Liver (tissue), 9 donors: ENCODE results near the gene CREB1. TPM values are rescaled to one million over a fixed set of nuclear protein-coding genes. Genes with fewer than 3 reads are reported as not detected.
A peak's percentile ranks its signal among the peaks of the same experiment; 100 is the strongest.

Experiments
- DNase-seq: peaks from one replicate; pipeline ENCODE4 v3.0.0-alpha.2; 2017; ENCODE audit warnings: low spot score
- H3K27ac ChIP-seq, 2 donors: one replicate each; pipeline ENCODE4 v1.7.0; 2013; ENCODE audit warnings: inconsistent platforms in 2 of 2, low read length in 2 of 2, control low read depth in 1 of 2, low read depth in 1 of 2, mild to moderate bottlenecking in 1 of 2
- H3K27me3 ChIP-seq, 4 donors: one replicate each; pipeline versions ENCODE4 v1.6.1 to v1.7.0; 2013; ENCODE audit warnings: low read length in 3 of 4, inconsistent platforms in 1 of 4, mild to moderate bottlenecking in 1 of 4, moderate library complexity in 1 of 4; ENCODE audit not compliant: control insufficient read depth in 4 of 4, insufficient read depth in 4 of 4
- H3K36me3 ChIP-seq, 4 donors: one replicate each; pipeline versions ENCODE4 v1.6.1 to v1.7.0; 2013; ENCODE audit warnings: low read length in 3 of 4, mild to moderate bottlenecking in 3 of 4, low read depth in 1 of 4, moderate library complexity in 1 of 4; ENCODE audit not compliant: control insufficient read depth in 4 of 4, insufficient read depth in 3 of 4
- H3K4me1 ChIP-seq, 4 donors: one replicate each; pipeline versions ENCODE4 v1.6.1 to v1.7.0; 2013; ENCODE audit warnings: low read length in 3 of 4, mild to moderate bottlenecking in 3 of 4, moderate library complexity in 1 of 4; ENCODE audit not compliant: control insufficient read depth in 4 of 4, insufficient read depth in 4 of 4
- H3K4me3 ChIP-seq, 3 donors: one replicate each; pipeline versions ENCODE4 v1.6.1 to v1.7.0; 2013; ENCODE audit warnings: low read length in 3 of 3, control low read depth in 1 of 3, low read depth in 1 of 3, mild to moderate bottlenecking in 1 of 3
- H3K9ac ChIP-seq, 2 donors: one replicate each; pipeline ENCODE4 v1.7.0; 2013; ENCODE audit warnings: low read length in 2 of 2, mild to moderate bottlenecking in 2 of 2, moderate library complexity in 2 of 2, control low read depth in 1 of 2, low read depth in 1 of 2
- H3K9me3 ChIP-seq, 4 donors: one replicate each; pipeline versions ENCODE4 v1.6.1 to v1.7.0; 2013; ENCODE audit warnings: low read length in 3 of 4; ENCODE audit not compliant: control insufficient read depth in 4 of 4
- ATF3 ChIP-seq: IDR thresholded peaks from 2 replicates; pipeline ENCODE4 v1.6.1; 2016; ENCODE audit warnings: antibody characterized with exemption
- CTCF ChIP-seq: fragments of 150-350 bp; IDR thresholded peaks from 2 replicates; pipeline ENCODE4 v1.5.1; 2017; ENCODE audit warnings: improper control_type of control experiment, low read depth, low read length; ENCODE audit not compliant: missing input control
- EGR1 ChIP-seq, 2 donors: IDR thresholded peaks; 2 replicates each; pipeline ENCODE4 v1.6.1; 2016 to 2018; ENCODE audit warnings: antibody characterized with exemption in 2 of 2, low read depth in 2 of 2
- FOXA1 ChIP-seq: IDR thresholded peaks from 2 replicates; pipeline ENCODE4 v1.6.1; 2016; ENCODE audit warnings: antibody characterized with exemption
- FOXA2 ChIP-seq: IDR thresholded peaks from 2 replicates; pipeline ENCODE4 v1.6.1; 2016; ENCODE audit warnings: antibody characterized with exemption
- GABPA ChIP-seq, 2 donors: IDR thresholded peaks in 1 of 2; conservative IDR thresholded peaks in 1 of 2; 2 replicates each; pipeline ENCODE4 v1.6.1; 2016; ENCODE audit warnings: antibody characterized with exemption in 2 of 2, mild to moderate bottlenecking in 1 of 2, moderate library complexity in 1 of 2
- HNF4A ChIP-seq, 2 donors: conservative IDR thresholded peaks; 2 replicates each; pipeline ENCODE4 v1.6.1; 2016; ENCODE audit warnings: antibody characterized with exemption in 2 of 2, mild to moderate bottlenecking in 2 of 2
- HNF4G ChIP-seq: IDR thresholded peaks from 2 replicates; pipeline ENCODE4 v1.6.1; 2016; ENCODE audit warnings: antibody characterized with exemption
- JUND ChIP-seq, 2 donors: IDR thresholded peaks; 2 replicates each; pipeline ENCODE4 v1.6.1; 2016; ENCODE audit warnings: antibody characterized with exemption in 2 of 2
- NR2F2 ChIP-seq: IDR thresholded peaks from 2 replicates; pipeline ENCODE4 v1.6.1; 2016; ENCODE audit warnings: antibody characterized with exemption
- RAD21 ChIP-seq, 2 donors: IDR thresholded peaks; 2 replicates each; pipeline ENCODE4 v1.6.1; 2016; ENCODE audit warnings: antibody characterized with exemption in 2 of 2, mild to moderate bottlenecking in 2 of 2
- REST ChIP-seq: IDR thresholded peaks from 2 replicates; pipeline ENCODE4 v1.6.1; 2016; ENCODE audit warnings: antibody characterized with exemption, mild to moderate bottlenecking
- RXRA ChIP-seq, 2 donors: IDR thresholded peaks; 2 replicates each; pipeline ENCODE4 v1.6.1; 2017 to 2018; ENCODE audit warnings: antibody characterized with exemption in 2 of 2, mild to moderate bottlenecking in 1 of 2
- TAF1 ChIP-seq: conservative IDR thresholded peaks from 2 replicates; pipeline ENCODE4 v1.6.1; 2016; ENCODE audit warnings: antibody characterized with exemption, mild to moderate bottlenecking
- YY1 ChIP-seq: IDR thresholded peaks from 2 replicates; pipeline ENCODE4 v1.6.1; 2016; ENCODE audit warnings: antibody characterized with exemption, mild to moderate bottlenecking
- ZBTB33 ChIP-seq: IDR thresholded peaks from 2 replicates; pipeline ENCODE4 v1.6.1; 2016; ENCODE audit warnings: antibody characterized with exemption
- WGBS: extraction: QIAGEN DNeasy Blood & Tissue Kit; methylation state at CpG from one replicate; pipeline ENCODE4 v1.1.7; 2013; 5-methylcytosine and 5-hydroxymethylcytosine counted together
- polyA plus RNA-seq, 2 donors: library from polyadenylated mRNA; stranded (reverse) in 1 of 2; unstranded in 1 of 2; fragments of 200-250 nt in 1 of 2; fragments of >200 nt in 1 of 2; fragmentation: Nextera tagmentation in 1 of 2; extraction: Ambion mirVana in 1 of 2; gene quantifications; one replicate each; pipeline versions ENCODE4 v1.2.1 to v1.2.3, GENCODE V29; 2013 to 2015
- total RNA-seq, 2 donors: library from RNA; depleted of rRNA; stranded (reverse); fragments of >200 nt; gene quantifications; one replicate each; pipeline ENCODE4 v1.2.3, GENCODE V29; 2014
- donor health status: healthy.
- donor health status: healthy.
- donor health status: healthy.
- donor health status: healthy.
- donor health status: healthy.

Gene CREB1
- total and polyA plus RNA-seq, 4 donors = 4.4 to 24.4 (median 14.5) TPM

GRCh38 chr2:207561386-207562080, 31.8 kb downstream of the CREB1 start:
- H3K27ac ChIP-seq = no peak overlapping the region
- TF ChIP-seq CTCF = no peak
- TF ChIP-seq FOXA1 = no peak
- TF ChIP-seq GABPA (IDR thresholded peaks at IDR 0.05 in 1 of 2, conservative IDR thresholded peaks at IDR 0.05 in 1 of 2) = no peak
- no peak for TF ChIP-seq FOXA2
- TF ChIP-seq NR2F2 = no peak
- TF ChIP-seq HNF4G = no peak
- TF ChIP-seq ZBTB33 = peak; percentile 18
- 84% methylated on average over 6 of the region's 6 CpGs for WGBS
- no peaks in the 10 kb centered on the region for H3K27me3 ChIP-seq
- H3K9ac ChIP-seq = no peak overlapping the region
- H3K4me1 ChIP-seq = no peaks in the 10 kb centered on the region
- DNase-seq = no peak
- H3K9me3 ChIP-seq = no peaks in the 10 kb centered on the region
- H3K4me3 ChIP-seq = no peak overlapping the region
- H3K36me3 ChIP-seq = peaks cover 1 to 32% (median 10%) of the 10 kb centered on the region in 4 donors

GRCh38 chr2:207565736-207566500, 36.2 kb downstream of the CREB1 start:
- Histone ChIP-seq H3K36me3 (peaks cover 0 to 41% (median 11%) of the 10 kb centered on the region in 4 donors), H3K27ac (no peak overlapping the region), H3K9me3 (no peaks in the 10 kb centered on the region), H3K4me3 (no peak overlapping the region), H3K27me3 (no peaks in the 10 kb centered on the region), H3K9ac (no peak overlapping the region), H3K4me1 (no peaks in the 10 kb centered on the region)
- DNase-seq = no peak
- TF ChIP-seq JUND (IDR thresholded peaks at IDR 0.05) (no peak), RAD21 (IDR thresholded peaks at IDR 0.05) (no peak), FOXA2 (no peak), EGR1 (IDR thresholded peaks at IDR 0.05; ENCODE audit: low read depth in 2 of 2) (no peak), ATF3 (no peak)
- 87% methylated on average over 7 of the region's 7 CpGs for WGBS

- no peaks in the 10 kb centered on the region for H3K27me3 ChIP-seq
- H3K4me3 ChIP-seq = no peak overlapping the region
- H3K36me3 ChIP-seq = peaks cover 2 to 39% (median 13%) of the 10 kb centered on the region in 4 donors
- no peaks in the 10 kb centered on the region for H3K9me3 ChIP-seq
- no peak overlapping the region for H3K9ac ChIP-seq
- no peak for DNase-seq
- no peak overlapping the region for H3K27ac ChIP-seq
- H3K4me1 ChIP-seq = no peaks in the 10 kb centered on the region
- TF ChIP-seq EGR1 (IDR thresholded peaks at IDR 0.05; ENCODE audit: low read depth in 2 of 2) (no peak), HNF4A (conservative IDR thresholded peaks at IDR 0.05) (no peak), ATF3 (no peak), FOXA2 (no peak), HNF4G (no peak), YY1 (no peak), RXRA (IDR thresholded peaks at IDR 0.05) (no peak), JUND (IDR thresholded peaks at IDR 0.05) (no peak), RAD21 (IDR thresholded peaks at IDR 0.05) (no peak), REST (no peak), ZBTB33 (no peak), TAF1 (no peak)
These were observed 37.9 kb downstream of the CREB1 start for GRCh38 chr2:207567671-207568070.
